NCI-H345 treated with DMSO at 0.1 percent for 48 hours (cell line): ENCODE measurements around the gene SLCO3A1.

Source experiments
- DNase-seq: peaks from one replicate; lab custom pipeline; 2025; ENCODE audit not compliant: unreplicated experiment; lab: John Stamatoyannopoulos, UW

Gene SLCO3A1

DNA sequence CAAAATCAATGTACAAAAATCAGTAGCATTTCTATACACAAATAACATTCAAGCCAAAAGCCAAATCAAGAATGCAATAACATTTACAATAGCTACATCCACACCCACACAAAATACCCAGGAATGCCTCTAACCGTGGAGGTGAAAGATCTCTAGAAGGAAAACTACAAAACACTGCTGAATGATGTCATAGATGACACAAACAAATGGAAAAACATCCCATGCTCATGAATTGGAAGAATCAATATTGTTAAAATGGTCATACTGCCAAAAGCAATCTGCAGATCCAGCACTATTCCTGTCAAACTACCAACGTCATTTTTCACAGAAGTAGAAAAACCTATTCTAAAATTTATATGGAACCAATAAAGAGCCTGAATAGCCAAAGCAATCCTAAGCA is 143.7 kb downstream of the SLCO3A1 start:
- DNase-seq = no peak

DNA sequence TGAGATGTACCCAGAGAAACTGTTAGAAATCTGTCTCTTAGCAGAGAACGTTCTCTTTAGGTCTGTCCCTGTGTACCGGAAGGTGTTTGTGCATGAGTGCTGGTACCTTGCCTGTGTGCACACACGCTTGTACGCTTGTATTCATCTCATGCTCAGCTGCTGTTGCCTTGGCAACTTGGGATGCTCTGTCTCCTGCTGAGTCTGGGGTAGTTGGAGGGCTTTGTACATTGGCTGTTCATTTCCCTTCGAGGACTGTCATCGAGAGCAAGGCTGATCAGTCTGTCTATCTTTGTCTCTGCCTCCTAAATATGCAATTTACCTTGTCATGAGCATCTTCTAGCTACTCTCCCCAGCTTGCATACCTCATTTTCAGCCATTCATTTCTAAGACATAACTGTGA is 147.2 kb downstream of the SLCO3A1 start:
- DNase-seq = peak; percentile 56

DNA sequence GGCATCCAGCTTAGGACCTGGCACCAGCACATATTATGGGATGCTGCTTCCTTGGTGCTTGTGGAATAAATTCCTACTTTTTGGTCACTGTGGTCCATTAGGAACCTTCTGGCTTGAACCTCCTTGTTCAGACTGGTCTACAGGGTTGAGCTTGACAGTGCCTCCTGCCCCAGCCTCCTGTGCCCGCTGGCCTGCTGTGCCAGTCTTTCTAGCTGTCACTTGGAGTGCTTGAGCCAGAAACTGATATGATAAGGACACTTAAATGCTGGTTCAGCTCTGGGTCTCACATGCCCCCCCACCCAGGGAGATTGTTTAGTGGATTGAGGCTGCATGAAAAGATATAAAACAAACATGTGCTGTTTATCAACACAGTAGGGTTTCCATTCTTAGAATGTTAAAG is 147.8 kb downstream of the SLCO3A1 start:
- DNase-seq = peak; percentile 86

DNA sequence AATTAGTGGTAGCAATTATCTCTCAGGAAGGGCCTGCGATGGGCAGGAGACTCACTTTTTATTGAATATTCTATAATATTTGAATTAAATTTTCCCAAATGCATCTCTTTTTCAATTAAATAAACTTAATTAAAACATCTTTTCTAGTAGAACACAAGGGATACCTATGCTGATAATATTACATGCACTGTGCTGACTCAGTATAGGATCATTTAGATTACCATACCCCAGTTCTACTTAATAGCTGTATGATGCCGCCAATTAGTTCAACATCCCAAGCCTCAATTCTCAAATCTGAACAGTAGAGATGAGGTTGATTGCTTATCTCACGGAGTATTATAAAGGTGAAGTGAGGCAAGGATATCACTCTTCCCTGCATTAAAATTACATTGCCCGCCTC is 149.2 kb downstream of the SLCO3A1 start:
- DNase-seq = no peak

DNA sequence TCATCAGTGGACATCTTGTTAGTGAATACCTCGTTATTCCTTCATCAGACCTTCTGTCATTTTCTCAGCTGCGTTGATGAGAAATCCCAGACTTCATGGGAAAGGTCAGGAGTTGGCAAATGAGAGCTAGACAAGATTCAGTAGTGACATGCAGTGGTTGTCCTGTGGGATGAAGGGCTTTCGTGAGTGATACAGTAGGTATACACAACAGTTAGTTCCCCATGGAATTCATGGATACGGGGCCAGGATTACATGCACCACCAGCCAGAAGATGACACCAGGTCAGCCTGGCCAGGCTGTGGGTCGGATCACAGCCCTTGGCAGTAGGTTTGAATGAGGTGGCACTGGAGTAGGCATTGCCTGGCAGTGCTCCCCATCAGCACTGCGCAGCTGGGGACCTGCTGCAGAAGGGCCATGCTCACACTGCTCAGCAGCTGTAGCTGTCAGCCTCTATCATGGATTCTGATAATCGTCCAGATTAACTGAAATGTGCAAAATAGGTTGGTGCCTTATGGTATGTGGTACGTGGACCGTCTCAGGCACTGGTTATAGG is 150.1 kb downstream of the SLCO3A1 start:
- no peak for DNase-seq

DNA sequence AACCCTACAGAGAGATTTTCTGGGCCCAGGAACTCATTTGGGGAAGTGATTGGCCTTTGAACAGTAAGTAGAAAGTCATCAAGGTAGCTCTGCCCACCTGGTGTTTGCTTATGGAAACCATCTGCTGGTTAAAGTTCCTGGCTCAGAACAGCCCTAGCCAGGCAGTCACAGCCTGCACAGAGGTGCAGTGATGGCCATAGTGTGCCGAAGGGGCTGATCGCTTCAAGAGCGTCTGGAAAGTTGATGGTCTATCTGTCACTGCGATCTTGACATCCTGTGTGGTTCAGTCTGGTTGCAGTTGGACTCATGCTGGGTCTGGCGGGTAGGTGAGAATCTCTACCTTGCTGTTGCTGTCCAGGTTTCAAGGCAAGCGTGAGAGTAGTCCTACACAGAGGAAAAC is 151.6 kb downstream of the SLCO3A1 start:
- peak; percentile 53 for DNase-seq

DNA sequence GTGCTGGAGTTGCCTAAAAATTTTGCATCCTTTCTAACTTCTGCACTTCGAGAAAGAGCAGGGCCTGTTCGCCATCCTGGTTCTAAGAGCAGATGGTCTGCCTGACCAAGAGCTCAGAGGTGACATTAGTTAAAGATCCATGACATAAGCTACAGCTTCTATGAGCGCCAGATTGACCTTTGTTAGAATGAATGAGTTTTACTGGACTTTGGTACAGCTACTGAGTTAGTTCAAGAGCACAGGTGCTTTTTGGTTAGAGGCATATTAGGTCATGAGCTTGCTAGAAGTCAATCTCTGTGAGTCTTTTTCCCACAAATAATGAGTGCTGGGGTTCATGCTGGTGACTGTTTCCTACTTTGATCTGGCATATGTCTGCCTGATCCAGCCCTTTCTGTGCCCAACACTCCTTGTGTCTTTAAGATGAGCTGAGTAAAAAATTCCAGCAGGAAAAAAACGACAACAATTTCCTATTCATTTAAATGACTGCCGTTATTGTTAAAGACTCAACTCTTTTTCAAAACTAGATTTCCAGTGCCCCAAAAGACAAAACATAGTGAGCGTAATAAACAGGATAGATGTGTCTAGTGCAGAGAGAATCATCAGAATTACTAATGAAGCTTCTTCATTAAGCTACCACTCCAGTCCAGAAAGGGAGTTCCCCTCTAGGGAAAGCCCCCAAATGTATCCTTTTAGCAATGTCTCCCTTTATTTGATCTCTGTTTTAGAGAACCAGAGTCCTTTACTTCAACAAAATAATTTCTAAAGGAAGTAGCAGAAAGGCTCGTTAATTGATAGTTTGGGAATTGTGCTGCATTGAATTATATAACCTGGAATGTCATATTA is 152.9 kb downstream of the SLCO3A1 start:
- no peak for DNase-seq

DNA sequence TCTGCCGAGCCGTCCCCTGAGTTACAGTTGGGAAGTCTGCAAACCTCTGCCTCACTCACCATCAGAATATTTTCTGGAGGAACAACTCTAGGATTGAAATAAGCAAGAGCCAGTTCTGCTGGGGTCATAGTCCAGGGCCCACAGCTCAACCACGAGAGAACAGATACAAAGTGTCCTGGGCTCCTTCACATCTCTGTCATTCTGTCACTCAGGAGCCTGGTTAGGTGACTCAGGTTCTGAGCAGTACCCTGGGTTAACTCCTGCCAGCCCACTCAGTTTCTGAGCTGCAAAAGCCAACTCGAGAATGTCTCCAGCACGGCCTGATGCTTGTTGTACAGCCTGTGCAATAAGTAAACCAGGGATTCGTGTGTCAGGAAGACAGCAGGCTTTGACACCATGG is 155.7 kb downstream of the SLCO3A1 start:
- no peak for DNase-seq

DNA sequence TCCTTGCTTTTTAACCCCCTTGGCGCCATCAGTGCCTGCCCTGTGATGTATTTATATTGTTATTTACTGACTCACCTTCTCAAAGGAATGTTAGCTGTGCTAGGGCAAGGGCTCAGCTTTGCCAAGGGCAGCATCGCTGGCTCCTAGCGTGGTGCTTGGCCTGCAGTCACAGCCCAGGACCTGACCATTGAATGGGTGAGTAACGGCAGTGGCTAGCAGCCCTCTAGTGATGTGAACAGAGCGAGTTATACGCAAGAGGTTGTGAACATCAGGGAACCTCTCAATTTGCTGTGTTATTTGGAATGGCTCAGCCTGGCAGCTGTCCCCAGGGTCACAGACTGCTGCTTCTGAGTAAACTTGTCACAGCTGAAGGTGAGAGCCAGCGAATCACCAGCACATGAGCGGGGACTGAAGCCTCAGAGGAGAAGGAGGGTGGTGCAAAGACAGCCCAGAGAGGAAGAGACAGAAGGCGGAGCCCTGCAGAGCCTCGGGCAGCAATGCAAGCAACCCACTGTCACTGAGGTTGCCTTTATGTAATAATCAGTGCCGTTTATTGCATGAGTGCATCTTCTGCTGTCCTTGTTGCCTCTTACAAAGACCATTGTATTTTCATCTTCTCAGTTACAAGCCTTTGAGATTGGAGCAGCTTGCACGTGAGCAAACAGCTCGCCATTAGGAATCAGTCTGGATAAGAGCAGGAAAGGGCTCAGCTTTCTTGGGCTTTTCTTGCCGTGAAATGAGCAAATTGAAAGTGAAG is 158.3 kb downstream of the SLCO3A1 start:
- peak; percentile 13 for DNase-seq

DNA sequence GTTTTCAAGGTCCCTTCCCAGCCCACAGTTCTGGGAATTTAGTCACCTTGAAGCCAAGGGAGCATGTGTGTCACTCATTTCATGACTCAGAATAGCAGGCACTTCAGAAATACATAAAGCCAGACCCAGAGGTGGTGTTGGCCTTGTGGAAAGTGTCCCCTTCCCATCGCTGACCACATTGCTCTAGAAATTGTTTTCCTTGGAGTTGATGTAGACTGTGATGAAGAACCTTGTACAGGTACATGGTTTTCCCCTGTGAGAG is 158.8 kb downstream of the SLCO3A1 start:
- no peak for DNase-seq

DNA sequence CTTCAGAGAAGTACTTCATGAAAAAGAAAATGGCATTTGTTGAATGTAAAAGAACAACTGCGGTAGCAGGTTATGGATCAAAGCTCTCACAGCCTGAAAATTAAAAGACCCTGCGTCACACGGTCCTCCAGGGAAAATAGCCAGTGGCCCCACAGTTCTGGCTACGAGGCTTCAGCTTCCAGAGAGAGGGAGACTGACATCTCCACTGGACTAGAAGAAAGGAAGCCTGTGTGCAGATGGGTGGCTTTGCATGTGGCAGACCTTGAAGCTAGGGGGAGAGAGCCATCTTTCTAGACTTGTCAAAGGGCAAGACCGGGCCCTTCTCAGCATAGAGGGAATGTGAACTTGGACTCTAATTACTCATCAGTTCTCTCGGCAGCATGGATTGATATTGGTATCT is 159.4 kb downstream of the SLCO3A1 start:
- DNase-seq = no peak

DNA sequence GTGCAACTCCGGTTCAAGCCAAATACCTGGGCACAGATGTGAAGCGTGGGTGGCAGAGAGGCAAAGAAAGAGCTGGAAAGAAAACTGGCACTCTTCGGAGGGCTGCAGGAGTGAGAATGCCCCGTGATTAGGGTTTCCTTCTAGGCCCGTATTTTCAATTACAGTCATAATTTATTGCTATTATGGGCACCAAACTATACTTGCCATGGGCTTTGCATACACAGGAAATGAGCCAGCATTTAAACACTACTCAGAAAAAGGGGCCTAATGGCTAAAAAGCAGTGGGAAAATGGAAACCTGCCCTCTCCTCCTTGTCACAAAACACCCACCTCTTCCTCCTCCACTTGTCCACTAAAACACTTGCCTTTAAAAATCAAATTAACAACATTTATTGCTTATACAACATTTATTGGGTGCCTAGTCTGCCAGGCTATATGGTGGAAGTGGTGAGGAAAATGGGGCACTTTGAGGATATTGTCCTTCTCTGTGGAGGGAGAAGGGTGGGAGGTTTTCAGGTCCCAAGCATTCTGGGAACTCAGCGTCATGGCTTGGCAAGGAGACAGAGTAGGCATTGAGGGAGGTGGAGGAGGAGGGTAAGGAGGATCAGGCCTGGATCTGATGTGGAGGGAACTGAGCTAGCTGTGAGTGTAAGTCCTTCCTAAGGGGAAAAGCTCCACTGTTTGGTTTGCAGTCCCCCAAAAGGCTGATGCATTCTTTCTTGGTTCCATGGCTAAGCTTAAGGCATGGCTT is 160.9 kb downstream of the SLCO3A1 start:
- no peak for DNase-seq

DNA sequence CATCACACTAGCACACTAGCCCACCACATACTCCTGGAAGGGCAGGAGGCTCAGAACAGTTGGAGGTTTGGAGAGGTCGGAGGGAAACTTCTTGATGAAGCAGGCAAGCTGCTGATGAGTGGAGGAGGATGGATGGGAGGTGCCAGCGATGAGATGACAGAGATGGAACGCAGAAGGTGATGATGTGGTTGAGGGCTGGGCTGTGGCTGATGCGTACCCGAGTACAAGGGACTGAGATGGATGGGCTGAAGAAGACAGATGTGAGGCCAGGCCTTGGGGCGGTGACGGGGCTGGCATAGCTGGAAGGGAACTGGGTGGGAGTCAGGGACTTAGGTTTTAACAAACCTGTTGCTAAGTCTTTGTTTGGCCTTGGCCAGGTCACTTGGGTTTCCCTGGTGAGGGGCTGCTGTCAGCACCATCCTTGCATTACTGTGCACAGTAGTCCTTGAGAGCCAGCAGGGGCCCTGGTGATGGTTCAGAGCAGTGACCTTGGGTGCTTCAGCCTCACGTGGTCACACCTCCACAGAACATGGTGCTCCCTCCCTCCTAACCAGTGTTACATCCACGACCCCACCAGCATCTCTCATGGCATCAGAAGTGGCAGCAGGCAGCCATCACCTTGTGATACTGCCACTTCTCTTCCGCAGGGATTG is 164.5 kb downstream of the SLCO3A1 start:
- DNase-seq = no peak

DNA sequence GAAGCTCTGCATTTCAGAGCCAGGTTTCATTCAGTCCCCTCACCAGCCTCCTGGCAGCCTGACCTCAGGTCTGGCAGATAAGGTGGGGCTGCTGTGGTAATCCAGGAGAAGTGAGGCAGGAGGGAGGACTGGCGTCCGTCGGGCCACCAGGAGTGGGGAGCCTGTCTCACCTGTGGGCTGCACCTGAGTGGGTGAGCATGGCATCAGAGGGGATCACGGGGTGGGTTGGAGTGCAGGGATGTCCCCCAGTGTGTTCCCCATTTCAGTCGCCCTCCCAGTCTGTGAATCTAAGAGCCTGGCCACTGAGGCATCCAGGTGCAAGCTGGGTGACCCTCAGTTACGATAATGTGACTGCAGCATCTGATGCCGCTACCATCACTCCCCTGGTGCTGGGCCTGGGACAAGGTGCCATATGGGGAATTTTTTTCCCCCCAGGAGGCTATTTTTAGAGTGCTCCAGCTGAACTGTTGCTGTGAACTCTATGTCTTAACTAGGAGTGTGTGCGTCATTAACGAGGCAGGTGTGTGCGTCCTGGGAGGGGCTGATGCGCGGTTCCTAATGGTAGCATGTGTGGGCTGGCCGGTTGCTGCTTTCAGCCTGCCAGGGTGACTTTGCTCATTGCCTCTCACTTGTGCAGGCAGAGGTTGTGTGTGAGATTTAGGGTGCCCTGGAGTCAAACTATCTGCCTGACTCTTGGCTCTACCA is 165.2 kb downstream of the SLCO3A1 start:
- no peak for DNase-seq

DNA sequence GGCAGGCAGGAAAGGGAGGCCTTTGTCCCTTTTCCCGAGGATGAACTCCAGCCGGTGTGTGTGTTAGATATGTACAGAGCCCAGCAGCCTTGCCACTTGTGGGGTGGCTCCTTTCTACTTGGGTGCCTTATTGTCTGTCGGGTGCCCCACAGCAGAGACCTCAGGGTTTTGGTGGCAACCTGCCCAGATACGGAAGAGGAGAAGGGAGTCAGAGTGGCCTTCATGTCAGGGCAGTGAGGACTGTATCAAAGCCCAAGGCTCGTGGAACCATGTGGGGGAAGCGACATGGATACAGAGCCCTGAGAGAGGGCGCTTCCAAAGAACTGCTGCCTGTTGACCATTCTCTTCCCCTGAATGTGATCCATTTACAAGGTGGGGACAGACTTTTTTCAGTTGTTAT is 166.2 kb downstream of the SLCO3A1 start:
- DNase-seq = no peak

DNA sequence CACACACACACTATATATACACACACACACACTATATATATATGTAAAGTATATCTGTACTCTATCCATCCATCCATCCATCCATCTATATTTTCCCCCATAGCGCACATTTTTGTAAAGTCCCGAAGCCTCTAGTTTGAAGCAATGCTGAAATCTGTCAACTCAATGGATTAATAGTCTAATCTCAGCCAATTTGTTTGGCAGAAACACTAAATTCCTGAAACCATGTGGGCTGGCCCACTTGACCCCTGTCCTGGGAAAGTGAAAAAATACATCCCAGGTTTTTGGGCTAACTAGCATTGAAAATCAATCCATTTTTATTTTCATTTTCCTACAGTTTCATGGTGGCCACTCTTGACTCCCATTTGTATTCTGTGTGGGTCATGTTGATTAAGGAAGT is 166.7 kb downstream of the SLCO3A1 start:
- no peak for DNase-seq

DNA sequence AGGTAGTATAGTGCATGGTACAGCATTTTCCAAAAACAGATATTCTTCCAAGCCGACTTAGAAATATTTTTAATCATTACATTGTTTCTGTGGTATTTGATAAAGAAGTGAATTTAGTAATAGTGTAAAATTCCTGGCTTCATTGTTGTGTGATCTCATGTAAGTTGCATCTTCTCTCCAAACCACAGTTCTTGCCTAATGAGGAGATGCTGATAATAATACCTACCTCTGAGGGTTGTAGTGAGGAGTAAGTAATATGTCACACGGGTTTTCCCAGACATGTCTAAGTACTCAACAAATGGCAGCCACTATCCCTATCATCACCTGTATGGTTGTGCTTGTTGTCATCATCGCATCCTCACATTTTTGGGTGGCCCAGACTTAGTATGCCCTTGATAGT is 167.3 kb downstream of the SLCO3A1 start:
- no peak for DNase-seq

DNA sequence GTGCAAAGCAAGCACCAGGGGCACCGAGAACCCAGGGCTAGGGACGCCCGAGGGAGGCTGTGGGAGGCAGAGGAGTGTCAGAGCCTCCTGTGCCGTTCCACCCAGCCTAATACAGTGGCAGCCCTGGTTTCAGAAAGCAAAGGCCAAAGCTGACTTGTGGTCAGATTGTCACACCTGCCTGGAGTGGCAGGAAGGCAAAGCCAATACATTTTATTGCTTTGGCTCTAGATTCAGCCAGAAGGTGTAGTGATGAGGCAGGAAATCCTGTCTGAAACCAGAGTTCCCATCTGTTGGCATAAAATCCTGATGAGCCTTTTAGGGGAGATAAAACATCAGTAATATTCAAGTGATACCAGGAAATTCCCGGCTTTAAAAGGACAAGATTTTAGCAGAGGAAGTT is 168.3 kb downstream of the SLCO3A1 start:
- DNase-seq = no peak

DNA sequence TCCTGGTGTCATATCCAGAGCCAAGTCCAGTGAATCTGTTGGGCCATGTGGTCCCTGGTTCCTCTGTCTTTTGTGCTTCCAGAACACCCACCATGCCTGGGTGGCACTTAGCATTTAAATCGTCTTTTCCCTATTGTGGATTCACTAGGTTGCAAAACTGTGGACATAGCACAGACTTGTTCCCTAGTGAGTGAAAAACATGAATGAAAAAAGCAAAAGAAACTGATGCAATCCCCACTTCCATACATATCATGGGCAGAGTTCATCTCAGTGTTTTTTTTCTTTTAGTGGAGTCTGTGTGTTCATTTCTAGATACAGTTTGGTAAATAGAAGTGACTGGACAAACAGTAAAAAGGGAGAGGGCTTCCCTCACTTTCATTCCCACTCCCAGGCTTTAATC is 170.5 kb downstream of the SLCO3A1 start:
- no peak for DNase-seq

DNA sequence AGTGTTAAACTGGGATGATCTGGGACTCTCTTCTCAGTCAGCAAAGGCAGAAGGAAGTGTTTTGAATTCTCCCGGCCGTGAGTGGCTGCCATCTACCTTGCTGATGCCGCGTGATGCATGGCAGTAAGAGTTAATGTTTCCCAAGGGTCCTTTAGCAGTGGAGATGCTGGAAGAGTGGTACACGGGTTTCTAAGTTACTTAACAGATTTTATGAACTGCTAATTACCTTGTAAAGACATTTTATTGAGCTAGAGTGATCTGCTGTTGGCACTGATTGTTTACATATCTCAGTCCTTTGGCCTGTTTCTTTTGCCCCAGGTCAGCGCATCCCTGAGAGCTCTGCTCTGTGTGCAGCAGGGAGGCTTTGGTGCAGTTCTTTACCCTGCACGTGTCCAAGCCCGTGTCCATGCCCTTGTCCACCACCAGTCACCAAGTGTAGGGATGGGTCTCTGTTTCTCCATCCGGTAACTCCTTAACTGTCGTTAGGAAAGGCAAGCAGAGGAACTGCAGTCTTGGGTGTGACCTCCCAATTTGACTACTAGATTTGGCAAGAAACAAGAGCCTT is 172.3 kb downstream of the SLCO3A1 start:
- no peak for DNase-seq
